Hematopoietic multipotent progenitor cell treated with erythropoietin and hydrocortisone succinate and interleukin-3 and kit ligand, for 4 days (in vitro differentiated cells): Measurements from ENCODE around the gene SPTBN5.

ENCODE experiments used
- DNase-seq: peaks from one replicate; pipeline ENCODE4 v3.0.0-alpha.2; 2015

Gene SPTBN5

GRCh38 chr15:41925086-41925608 lies 31.3 kb upstream of the SPTBN5 start:
- DNase-seq, result no peak

GRCh38 chr15:41923401-41923997 lies 29.6 kb upstream of the SPTBN5 start:
- no peak for DNase-seq

- no peak for DNase-seq
Measured at GRCh38 chr15:41922353-41922752, 28.5 kb upstream of the SPTBN5 start.

GRCh38 chr15:41921639-41922038 lies 27.8 kb upstream of the SPTBN5 start:
- no peak for DNase-seq

- no peak for DNase-seq
Measured at GRCh38 chr15:41921167-41921566, 27.3 kb upstream of the SPTBN5 start.

- no peak for DNase-seq
Measured at GRCh38 chr15:41919954-41920538, 26.2 kb upstream of the SPTBN5 start.

GRCh38 chr15:41919201-41919820 lies 25.5 kb upstream of the SPTBN5 start:
- DNase-seq, result no peak

- DNase-seq, result no peak
Measured at GRCh38 chr15:41918506-41919126, 24.8 kb upstream of the SPTBN5 start.

GRCh38 chr15:41917767-41918430 lies 24.0 kb upstream of the SPTBN5 start:
- DNase-seq, result peak; percentile 51

- DNase-seq, result no peak
Measured at GRCh38 chr15:41915255-41915994, 21.6 kb upstream of the SPTBN5 start.

GRCh38 chr15:41914411-41914810 lies 20.6 kb upstream of the SPTBN5 start:
- no peak for DNase-seq

- no peak for DNase-seq
Measured at GRCh38 chr15:41913256-41913655, 19.4 kb upstream of the SPTBN5 start.

- no peak for DNase-seq
Measured at GRCh38 chr15:41911691-41912345, 18.0 kb upstream of the SPTBN5 start.

- no peak for DNase-seq
Measured at GRCh38 chr15:41908736-41909461, 15.0 kb upstream of the SPTBN5 start.

GRCh38 chr15:41907141-41907540 lies 13.3 kb upstream of the SPTBN5 start:
- DNase-seq, result peak; percentile 48

GRCh38 chr15:41906608-41907007 lies 12.8 kb upstream of the SPTBN5 start:
- no peak for DNase-seq

- no peak for DNase-seq
Measured at GRCh38 chr15:41905036-41905793, 11.4 kb upstream of the SPTBN5 start.

GRCh38 chr15:41904541-41905005 lies 10.7 kb upstream of the SPTBN5 start:
- peak; percentile 84 for DNase-seq

GRCh38 chr15:41903782-41904181 lies 9.9 kb upstream of the SPTBN5 start:
- DNase-seq, result no peak

- DNase-seq, result no peak
Measured at GRCh38 chr15:41901431-41901830, 7.6 kb upstream of the SPTBN5 start.
